Stimulated activated CD8-positive, alpha-beta memory T cell treated with anti-CD3 and anti-CD28 coated beads, Interleukin-7, amount 100 ng/mL, for 4 hours (primary cell): Measurements from ENCODE around the gene MICAL2.

ENCODE experiments used
- DNase-seq, 2 donors: peaks; one replicate each; pipeline ENCODE4 v3.0.0-alpha.2; 2020; ENCODE audit warnings: low read depth in 2 of 2

Gene MICAL2

DNA sequence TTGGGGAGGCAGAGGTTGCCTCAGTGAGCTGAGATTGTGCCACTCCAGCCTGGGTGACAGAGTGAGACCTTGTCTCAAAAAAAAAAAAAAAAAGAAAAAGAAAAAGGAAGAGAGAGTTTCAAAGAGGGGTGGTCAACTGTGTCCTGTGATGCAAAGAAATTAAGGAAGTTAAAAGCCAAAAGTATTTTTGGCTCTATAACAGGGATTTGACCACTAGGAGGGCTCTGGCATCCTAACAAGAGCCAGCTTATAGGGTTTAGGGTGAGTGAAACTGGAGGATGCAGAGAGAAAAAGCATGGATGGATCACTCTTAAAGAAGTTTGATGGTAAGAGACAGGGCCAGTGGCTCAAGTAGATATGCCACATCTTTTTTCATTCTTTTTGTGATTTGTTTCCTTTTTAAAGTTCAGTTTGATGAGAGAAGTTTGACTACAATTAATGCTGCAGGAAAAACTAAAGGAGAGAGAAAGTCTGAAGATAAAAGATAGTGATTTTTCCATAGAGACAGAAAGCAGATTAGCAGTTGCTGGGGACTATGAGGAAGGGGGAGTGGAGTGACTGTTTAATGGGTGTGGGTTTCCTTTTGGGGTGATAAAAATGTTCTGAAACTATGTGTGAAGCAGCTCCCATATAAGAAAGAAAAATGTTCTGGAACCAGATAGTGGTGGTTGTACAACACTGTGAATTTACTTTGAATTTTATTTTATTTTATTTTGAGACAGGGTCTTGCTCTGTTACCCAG is 11.1 kb upstream of the MICAL2 start:
- DNase-seq: no peak

DNA sequence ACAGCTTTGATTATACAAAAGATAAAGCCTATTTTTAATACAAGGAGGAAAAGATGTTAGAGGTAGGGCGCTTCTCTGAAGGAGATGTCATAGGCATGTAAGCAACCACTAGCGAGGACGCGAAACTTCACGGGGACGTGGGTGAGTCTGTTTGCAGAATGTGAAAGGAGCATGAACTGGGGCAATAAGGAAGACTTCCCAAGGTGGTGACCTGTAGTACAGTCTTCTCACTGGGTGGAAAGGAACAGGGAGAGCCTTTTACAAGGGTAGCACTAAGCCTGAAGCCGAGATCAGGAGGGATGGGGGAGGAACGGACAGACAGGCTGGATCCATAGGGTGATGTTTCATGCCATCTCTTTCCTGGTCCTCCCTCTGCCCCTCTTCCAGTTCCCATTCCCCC is 10.0 kb upstream of the MICAL2 start:
- no peak for DNase-seq

- no peak for DNase-seq
Observed at GRCh38 chr11:12100841-12101242, 9.5 kb upstream of the MICAL2 start.

- DNase-seq: no peak
Observed at GRCh38 chr11:12101318-12101717, 9.1 kb upstream of the MICAL2 start.

DNA sequence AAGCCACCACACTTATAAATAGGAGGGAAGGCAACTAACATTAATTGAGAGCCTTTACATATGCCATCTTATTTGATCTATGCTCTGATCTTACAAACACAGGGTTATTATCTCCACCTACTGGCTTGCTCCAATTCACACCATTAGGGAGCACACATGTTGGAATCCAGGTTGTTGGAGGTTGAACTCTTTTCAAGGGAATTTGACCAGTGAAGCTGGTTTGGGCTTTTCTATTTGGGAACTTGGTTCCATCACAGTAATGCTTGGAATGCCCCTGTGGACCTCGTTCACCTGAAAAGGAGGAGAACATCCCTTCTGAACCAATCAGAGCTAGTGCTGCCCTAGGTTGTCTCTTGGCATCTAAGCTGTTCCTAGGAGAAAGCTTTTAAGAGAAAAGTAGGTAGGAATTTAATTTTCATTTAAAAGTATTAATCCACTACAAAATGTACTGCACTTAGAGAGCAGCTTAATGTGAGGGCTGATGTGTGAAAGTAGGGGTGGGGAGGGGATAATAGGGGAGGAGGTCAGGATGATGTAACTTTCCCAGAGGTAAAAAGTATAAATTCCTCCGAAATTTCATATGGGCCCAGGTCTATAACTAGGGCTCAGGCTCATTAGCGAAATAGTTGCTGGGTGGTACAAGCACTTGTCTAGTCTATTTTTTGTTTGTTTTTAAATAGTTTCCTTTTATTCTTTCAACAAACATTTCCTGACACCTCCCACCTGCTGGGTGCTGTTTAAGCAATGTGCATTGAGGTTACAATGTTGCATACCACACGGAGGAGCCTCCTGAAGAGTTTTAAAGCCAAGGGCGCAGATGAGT is 7.6 kb upstream of the MICAL2 start:
- no peak for DNase-seq

- no peak for DNase-seq
Observed at GRCh38 chr11:12103411-12104225, 6.8 kb upstream of the MICAL2 start.

DNA sequence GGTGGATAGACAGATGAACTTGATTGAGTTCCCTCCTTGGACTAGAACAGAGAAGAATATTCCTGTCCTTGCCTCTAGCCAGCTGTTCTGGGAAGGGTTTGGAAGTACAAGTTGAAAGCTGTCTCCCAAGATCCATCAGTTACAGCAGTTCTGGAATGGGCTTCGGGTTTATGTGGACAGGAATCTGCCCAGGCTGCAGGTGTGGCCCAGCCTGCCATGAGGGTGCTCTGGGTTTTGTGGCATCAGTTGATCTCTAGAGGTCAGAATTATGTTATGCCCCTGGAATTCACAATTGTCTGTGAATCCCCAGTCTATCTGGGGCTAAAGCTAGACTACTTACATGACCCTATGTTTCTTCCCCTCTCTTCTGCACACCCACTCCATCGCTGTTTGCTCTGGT is 4.9 kb upstream of the MICAL2 start:
- DNase-seq: no peak

DNA sequence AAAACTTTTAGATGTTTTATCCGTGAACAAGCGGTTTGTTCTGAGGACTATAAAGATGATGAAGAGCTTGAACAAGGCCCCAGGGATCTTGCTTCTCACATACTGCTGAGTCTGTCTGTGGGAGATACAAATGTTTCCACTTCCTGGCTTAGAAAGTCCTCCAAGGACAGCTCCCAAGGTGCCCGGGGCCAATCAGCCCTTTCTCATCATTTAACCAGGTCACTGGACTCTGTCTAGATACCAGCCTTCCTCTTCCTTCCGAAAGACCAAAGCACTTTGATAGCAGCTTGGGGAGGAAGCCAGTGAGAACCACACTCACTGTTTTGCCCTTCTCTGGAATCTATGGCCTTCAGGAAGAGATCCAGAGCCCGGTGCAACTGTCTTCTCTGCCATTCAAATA is 4.3 kb upstream of the MICAL2 start:
- no peak for DNase-seq

GRCh38 chr11:12106501-12106900 is 3.9 kb upstream of the MICAL2 start:
- DNase-seq: no peak

DNA sequence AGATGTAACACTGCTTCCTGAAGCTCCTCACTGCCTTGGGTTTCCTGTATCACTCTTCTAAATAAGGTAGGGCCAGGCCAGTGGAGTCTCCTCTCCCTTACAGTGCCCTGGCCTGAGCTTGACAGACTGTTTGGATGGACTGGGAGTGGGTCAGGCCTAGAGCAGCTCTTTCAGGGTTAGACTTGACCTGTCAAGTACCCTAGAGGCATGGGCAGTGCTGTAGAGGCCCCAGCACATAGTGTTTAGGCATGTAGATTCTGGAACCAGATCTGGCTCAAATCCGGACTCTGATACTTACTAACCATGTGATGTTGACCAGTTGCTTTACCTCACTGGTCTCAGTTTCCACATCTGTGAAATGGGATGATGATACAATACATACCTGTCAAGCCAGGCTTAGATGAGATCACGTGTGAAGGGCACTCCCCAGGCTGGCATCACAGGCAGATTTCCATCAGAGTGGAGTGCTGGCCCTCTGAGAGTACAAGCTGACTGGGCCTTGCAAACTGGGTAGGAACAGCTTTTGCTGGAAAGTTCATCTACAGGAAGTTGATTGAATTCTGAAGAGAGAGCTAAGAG is 1.4 kb upstream of the MICAL2 start:
- no peak for DNase-seq

GRCh38 chr11:12109591-12110196 is 696 bp upstream of the MICAL2 start:
- DNase-seq: no peak

DNA sequence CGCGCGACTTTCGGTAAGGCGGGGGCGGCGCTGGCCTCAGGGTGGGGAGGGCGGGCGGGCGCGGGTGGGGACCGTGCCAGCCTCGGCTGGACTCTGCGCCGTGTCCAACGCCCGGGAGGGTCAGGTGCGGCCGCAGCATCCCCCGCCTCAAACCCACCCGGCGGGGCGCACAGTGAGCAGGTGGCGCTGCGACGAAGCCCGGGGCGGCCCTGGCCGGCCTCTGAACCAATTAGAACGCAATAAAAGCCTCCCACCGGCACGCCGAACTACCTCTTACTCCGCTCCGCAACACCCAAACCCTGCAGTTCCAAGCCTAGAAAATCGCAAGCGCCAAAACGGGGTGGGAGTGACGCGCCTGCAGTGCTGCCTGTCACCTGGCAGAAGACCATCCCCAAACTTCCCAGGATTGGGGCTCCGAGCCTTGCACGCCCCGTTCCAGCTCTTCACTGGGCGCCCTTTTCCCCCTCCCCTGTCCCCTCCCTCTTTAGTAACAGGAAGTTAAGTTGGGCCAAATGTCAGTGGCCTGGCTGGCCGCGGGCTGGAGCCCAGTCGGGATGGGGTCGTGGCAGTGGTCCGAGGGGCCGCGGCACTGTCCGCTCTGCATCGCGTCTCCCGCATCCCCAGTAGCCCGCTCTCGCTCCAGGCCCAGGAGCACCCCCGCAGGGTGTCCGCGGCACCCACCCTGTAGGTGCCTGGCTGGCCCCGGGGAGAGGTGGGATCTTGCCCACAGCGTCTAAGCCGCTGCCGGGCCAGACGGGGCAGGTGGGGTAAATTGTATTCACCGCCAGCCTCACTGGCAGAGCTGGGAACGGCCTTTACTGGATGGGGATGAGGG is 541 bp downstream of the MICAL2 start:
- no peak for DNase-seq

DNA sequence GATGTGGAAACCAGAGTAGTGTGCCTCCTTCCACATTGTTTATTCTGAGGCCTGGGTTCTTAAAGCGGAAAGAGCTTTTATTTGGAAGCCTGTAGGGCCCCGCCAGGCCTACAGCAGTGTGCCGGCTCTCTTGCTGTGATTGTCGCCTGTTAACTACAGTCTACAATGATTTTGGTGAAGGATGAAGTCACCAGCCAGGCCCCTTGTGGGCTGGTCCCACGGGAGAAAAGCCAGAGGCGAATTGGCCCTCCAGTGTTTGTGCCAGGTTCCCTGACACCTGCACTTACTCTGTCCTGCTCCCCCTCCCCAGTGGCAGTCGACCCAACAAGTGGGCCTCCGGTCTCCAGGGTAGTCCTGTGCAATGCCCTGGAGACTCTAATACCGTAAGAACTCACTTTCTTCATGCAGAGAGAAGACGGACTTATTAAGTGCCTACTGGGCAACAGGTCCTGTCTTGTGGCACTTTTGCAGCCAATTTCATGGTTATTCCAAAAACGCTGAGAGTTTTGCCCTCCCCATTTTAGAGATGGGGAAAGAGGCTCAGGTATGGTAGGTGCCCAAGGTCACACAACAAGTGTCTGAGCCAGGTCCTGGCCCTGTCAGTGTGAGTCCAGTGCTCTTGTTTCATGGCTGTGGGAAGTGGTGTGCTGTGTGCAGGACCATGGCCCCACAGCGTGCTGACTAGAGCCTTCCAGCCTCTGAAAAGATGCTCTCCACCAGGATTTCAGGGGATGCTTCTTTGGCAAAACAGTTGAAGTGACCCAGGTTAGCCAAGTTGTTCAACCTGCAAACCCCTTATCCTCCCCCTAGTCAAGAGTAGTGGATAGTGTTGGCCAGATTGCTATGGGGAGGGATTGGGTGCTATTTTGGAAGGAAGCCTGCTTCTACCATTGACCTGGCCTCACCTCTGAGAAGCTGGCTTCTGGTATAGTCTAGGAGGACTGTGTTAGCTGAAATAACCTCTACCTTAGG is 1.4 kb downstream of the MICAL2 start:
- no peak for DNase-seq

DNA sequence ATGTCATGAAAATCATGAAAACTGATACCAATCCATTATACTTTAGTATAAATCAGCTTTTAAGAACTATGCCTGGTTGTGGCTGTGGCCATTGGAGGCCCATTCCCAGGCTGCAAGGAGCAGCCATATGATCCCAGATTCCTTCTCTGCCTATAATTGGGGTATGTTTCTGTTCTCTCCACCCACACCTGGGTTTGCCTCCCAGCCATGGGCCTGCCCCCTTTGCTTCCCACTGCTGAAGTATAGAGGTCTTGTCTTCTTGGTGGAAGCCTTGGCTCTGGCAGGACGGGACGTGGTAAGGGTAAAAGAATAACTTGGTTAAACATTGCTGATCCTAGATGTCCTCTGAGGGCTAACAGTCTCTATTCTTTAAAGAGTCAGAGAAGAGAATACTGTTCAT is 2.4 kb downstream of the MICAL2 start:
- DNase-seq: no peak

DNA sequence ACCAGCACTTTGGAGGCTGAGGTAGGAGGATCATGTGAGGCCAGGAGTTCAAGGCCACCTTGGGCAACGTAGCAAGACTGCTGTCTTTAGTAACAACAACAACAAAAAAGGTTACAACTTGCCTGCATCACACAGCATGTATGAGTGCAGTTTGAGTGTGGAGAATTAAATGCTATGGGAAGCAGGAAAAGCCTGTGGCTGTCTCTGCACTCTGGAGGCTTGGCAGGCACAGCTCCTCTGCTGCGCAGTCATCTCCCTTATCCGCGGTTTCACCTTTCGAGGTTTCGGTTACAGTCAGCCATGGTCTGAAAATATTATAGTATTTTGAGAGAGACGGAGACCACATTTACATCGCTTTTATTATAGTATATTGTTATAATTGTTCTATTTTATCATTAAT is 2.9 kb downstream of the MICAL2 start:
- DNase-seq: no peak

DNA sequence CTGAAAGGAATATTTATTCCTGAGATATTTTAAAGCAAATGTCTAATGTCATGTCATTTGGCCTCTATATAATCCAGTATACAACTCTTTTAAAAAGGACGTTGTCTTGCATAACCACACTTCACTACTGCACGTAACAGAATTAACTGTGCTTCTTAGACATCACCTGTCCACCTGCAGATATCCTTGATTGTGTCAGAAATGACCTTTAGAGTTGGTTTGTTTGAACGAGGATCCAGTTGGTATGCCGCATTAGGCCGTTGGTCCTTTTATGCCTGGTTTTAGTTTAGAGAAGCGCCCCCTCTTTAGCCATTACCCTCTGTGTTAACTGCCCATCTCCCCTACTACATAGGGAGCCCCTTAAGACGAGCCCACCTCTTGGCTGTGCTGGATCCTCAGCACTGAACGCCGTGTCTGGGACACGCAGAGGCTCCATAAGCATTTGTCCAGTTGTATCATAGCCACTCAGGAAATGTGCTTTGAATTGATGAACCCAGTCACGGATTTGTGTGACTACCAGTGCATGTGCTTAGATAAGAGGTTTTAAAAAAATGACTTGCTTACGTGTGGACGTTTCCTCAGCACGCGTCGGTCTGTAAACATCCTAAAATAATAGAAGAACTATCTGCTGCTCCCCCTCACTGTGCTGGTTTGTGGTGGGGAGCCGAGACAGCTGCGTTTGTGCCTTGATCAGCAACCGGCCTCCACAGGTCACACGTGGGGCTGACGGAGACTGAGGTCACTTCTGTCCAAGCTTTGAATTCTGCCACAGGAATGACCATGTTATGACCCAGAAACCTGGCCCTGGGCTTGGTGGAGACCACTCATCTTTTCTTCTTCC is 4.0 kb downstream of the MICAL2 start:
- DNase-seq: no peak

DNA sequence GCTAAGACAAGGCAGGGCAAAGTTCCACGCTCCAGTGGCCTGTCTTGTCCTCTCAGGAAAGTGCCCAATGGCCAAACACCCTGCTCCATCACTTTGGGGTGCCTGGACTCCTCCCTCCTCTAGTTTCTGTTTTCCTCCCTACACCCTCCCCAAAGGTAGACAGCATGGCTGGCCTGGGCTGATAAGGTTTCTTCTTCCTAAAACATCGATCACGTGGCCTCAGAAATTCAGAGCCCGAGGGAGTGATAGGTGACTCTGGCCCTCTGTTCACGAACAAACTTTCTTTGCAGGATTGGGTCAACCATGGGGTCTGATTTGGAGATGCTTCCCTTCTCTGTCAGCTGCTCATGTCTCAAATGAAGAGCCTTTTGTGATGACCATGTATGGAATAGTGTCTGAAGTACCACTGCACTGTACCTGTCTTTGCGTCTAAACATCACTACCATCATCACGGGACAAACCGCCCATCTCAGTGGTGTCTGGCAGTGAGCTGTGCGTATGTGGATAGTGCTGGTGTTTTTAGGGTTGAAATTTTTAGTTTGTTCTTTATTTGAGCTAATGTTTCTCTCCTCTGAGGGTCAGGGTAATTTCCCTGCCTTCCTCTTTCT is 6.1 kb downstream of the MICAL2 start:
- no peak for DNase-seq

DNA sequence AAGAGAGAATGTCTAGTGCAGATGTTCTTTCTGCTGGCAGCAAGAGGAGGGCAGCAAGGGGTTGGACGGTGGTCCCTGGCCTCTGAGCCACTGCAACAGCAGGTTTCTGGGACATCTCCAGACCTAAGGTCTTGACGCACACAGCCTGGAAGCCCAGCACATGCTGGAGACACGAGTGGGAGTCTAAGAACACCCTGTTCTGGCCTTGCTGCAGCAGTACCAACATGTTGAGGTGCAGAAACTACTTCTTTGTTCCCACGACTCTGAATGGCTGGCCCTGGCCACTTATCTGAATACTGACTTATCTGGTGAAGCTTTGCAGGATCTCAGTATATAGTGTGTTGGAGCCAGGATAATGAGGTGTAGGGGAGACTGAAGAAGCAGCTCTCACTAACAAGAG is 6.8 kb downstream of the MICAL2 start:
- no peak for DNase-seq
